HepG2 (cell line): ENCODE measurements around the gene SPATA13. TPM values are rescaled to one million over a fixed set of nuclear protein-coding genes. Genes with fewer than 3 reads are reported as not detected.

Source experiments
- ARNT2 ChIP-seq: sonication (generic); formaldehyde crosslinking; IDR thresholded peaks from 2 replicates; pipeline ENCODE4 v1.8.0; 2022; ENCODE audit warnings: mild to moderate bottlenecking, low read depth, missing genetic modification reagents, moderate library complexity
- FOXK2 ChIP-seq: fragments of 450-650 bp; IDR thresholded peaks from 2 replicates; pipeline ENCODE4 v1.6.1; 2016
- GLI4 ChIP-seq: sonication (generic); formaldehyde crosslinking; IDR thresholded peaks from 2 replicates; pipeline ENCODE4 v1.5.1; 2020; ENCODE audit warnings: missing genetic modification reagents, mild to moderate bottlenecking, moderate library complexity, borderline replicate concordance
- HMG20B ChIP-seq: conservative IDR thresholded peaks from 2 replicates; pipeline ENCODE4 v1.6.1; 2016; ENCODE audit warnings: missing genetic modification reagents, missing compliant biosample characterization
- HNRNPLL ChIP-seq: fragments of 200-400 bp; formaldehyde crosslinking; IDR thresholded peaks from 2 replicates; pipeline ENCODE4 v1.6.1; 2017; ENCODE audit warnings: mild to moderate bottlenecking, low read depth, low read length; ENCODE audit not compliant: poor library complexity, severe bottlenecking
- IRF2 ChIP-seq: IDR thresholded peaks from 2 replicates; pipeline ENCODE4 v1.6.1; 2018; ENCODE audit warnings: missing genetic modification reagents, missing compliant biosample characterization
- MEIS1 ChIP-seq: sonication (generic); formaldehyde crosslinking; IDR thresholded peaks from 2 replicates; pipeline ENCODE4 v1.9.0; 2021; ENCODE audit warnings: mild to moderate bottlenecking, missing genetic modification reagents, moderate library complexity, borderline replicate concordance
- PBX3 ChIP-seq: sonication (generic); formaldehyde crosslinking; IDR thresholded peaks from 2 replicates; pipeline ENCODE4 v1.8.1; 2023; ENCODE audit warnings: missing genetic modification reagents, inconsistent platforms, borderline replicate concordance
- PLRG1 ChIP-seq: fragments of 450-650 bp; conservative IDR thresholded peaks from 2 replicates; pipeline ENCODE4 v1.6.1; 2016
- SUZ12 ChIP-seq: fragments of 150-350 bp; IDR thresholded peaks from 2 replicates; pipeline ENCODE4 v1.6.1; 2014; ENCODE audit warnings: low read depth, low read length
- TRIM22 ChIP-seq: fragments of 450-650 bp; IDR thresholded peaks from 2 replicates; pipeline ENCODE4 v1.6.1; 2017
- U2AF2 ChIP-seq: fragments of 200-400 bp; formaldehyde crosslinking; IDR thresholded peaks from 2 replicates; pipeline ENCODE4 v1.6.1; 2017; ENCODE audit warnings: low read depth, mild to moderate bottlenecking, low read length
- ZNF12 ChIP-seq: sonication (generic); formaldehyde crosslinking; IDR thresholded peaks from 2 replicates; pipeline ENCODE4 v1.5.0; 2020; ENCODE audit warnings: missing genetic modification reagents
- ZNF263 ChIP-seq: sonication (generic); formaldehyde crosslinking; IDR thresholded peaks from 2 replicates; pipeline ENCODE4 v1.4.0; 2020; ENCODE audit warnings: missing genetic modification reagents
- ZNF674 ChIP-seq: sonication (generic); formaldehyde crosslinking; IDR thresholded peaks from 2 replicates; pipeline ENCODE4 v1.5.0; 2020; ENCODE audit warnings: low read depth, mild to moderate bottlenecking, missing genetic modification reagents
- polyA plus RNA-seq, 8 experiments: library from polyadenylated mRNA; depleted of rRNA in 3 of 8; stranded (reverse) in 7 of 8; unstranded in 1 of 8; fragments of >200 nt; fragmentation: Illumina TruSeq in 4 of 8; extraction: Trizol in 4 of 8; gene quantifications; 2 replicates each; pipeline versions ENCODE4 v1.2.1 to v1.2.3, GENCODE V29; 2011 to 2016; ENCODE audit warnings: low read depth in 4 of 8, missing spikeins in 1 of 8, mixed read lengths in 1 of 8; ENCODE audit not compliant: insufficient read depth in 1 of 8
- total RNA-seq, 5 experiments: library from RNA; depleted of rRNA; stranded (reverse); fragments of >200 nt; fragmentation: Illumina TruSeq; extraction: Trizol; gene quantifications; 2 replicates each; pipeline ENCODE4 v1.2.3, GENCODE V29; 2016; ENCODE audit warnings: low read depth in 1 of 5
- TF ChIP-seq, protein P1 (sequence below): sonication (generic); formaldehyde crosslinking; IDR thresholded peaks from 2 replicates; pipeline ENCODE4 v1.5.1; 2020; ENCODE audit warnings: missing genetic modification reagents, mild to moderate bottlenecking, borderline replicate concordance
- TF ChIP-seq, protein P2 (sequence below): sonication (generic); formaldehyde crosslinking; conservative IDR thresholded peaks from 2 replicates; pipeline ENCODE4 v1.5.0; 2020; ENCODE audit warnings: missing genetic modification reagents
- TF ChIP-seq, protein P3 (sequence below): sonication (generic); formaldehyde crosslinking; IDR thresholded peaks from 2 replicates; pipeline ENCODE4 v1.4.0; 2020; ENCODE audit warnings: missing genetic modification reagents
- TF ChIP-seq, protein P4 (sequence below): IDR thresholded peaks from 2 replicates; pipeline ENCODE4 v1.6.1; 2012; ENCODE audit warnings: inconsistent platforms
- TF ChIP-seq, protein P5 (sequence below): sonication (generic); formaldehyde crosslinking; IDR thresholded peaks from 2 replicates; pipeline ENCODE4 v1.8.1; 2023; ENCODE audit warnings: missing genetic modification reagents, mild to moderate bottlenecking, borderline replicate concordance

SPATA13 gene
- total and polyA plus RNA-seq, 2 of the 13 experiments (the other 11 are each of a cell fraction or from before 2014, with no cell fraction given): 11.3 to 14.2 TPM

DNA sequence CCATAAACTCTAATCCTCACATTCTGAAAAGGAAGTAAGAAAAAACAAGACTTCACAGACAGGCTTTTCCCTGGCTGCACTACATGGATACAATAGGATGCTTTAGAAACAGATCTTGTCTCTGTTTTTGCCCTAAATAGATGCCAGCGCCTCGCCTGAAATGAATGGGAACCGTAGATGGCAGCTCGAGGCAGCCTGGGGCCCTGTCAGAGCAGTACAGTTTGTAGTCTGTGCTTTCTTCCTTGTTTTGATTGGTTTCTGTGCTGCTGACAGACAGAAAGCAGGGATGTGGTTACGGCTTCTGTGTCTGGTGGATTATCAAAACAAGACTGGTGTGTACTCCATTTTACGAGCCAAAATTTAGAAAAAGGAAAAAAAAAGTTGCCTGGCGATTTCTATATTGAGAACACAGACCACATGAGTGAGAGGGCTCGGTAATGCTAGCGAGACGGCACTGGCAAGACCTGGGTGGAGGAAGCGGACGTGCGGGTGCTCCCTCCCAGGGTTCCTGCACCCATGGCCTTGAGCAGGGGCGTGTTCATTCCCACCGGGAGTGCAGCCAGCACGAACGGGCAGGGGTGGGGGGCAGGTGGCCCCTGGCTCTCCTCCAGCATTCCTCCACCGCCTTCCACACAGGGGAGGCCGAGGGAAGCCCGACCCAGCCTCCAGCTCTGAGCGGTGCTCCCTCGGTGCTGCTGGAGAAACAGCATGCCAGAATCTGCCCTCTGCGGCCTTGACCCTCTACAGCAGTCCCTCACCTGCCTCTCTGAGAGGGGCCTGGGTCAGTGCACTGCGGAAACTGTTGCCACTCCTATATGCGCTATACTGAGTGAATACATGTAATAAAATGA lies 111.3 kb downstream of the SPATA13 start (continued):
- peak; percentile 100 for TF ChIP-seq ZNF263 (CRISPR knock-in tag)
- peak; percentile 44; the same call in 1 of the 2 replicates for TF ChIP-seq IRF2
- TF ChIP-seq, protein P1, sequence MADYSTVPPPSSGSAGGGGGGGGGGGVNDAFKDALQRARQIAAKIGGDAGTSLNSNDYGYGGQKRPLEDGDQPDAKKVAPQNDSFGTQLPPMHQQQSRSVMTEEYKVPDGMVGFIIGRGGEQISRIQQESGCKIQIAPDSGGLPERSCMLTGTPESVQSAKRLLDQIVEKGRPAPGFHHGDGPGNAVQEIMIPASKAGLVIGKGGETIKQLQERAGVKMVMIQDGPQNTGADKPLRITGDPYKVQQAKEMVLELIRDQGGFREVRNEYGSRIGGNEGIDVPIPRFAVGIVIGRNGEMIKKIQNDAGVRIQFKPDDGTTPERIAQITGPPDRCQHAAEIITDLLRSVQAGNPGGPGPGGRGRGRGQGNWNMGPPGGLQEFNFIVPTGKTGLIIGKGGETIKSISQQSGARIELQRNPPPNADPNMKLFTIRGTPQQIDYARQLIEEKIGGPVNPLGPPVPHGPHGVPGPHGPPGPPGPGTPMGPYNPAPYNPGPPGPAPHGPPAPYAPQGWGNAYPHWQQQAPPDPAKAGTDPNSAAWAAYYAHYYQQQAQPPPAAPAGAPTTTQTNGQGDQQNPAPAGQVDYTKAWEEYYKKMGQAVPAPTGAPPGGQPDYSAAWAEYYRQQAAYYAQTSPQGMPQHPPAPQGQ (CRISPR knock-in tag): no peak
- no peak for TF ChIP-seq TRIM22
- TF ChIP-seq, protein P2, sequence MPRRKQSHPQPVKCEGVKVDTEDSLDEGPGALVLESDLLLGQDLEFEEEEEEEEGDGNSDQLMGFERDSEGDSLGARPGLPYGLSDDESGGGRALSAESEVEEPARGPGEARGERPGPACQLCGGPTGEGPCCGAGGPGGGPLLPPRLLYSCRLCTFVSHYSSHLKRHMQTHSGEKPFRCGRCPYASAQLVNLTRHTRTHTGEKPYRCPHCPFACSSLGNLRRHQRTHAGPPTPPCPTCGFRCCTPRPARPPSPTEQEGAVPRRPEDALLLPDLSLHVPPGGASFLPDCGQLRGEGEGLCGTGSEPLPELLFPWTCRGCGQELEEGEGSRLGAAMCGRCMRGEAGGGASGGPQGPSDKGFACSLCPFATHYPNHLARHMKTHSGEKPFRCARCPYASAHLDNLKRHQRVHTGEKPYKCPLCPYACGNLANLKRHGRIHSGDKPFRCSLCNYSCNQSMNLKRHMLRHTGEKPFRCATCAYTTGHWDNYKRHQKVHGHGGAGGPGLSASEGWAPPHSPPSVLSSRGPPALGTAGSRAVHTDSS (CRISPR knock-in tag): no peak
- TF ChIP-seq ZNF12 (CRISPR knock-in tag): no peak
- no peak for TF ChIP-seq ZNF674 (CRISPR knock-in tag)
- no peak for TF ChIP-seq GLI4 (CRISPR knock-in tag)
- TF ChIP-seq, protein P3, sequence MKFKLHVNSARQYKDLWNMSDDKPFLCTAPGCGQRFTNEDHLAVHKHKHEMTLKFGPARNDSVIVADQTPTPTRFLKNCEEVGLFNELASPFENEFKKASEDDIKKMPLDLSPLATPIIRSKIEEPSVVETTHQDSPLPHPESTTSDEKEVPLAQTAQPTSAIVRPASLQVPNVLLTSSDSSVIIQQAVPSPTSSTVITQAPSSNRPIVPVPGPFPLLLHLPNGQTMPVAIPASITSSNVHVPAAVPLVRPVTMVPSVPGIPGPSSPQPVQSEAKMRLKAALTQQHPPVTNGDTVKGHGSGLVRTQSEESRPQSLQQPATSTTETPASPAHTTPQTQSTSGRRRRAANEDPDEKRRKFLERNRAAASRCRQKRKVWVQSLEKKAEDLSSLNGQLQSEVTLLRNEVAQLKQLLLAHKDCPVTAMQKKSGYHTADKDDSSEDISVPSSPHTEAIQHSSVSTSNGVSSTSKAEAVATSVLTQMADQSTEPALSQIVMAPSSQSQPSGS (CRISPR knock-in tag): no peak
- TF ChIP-seq PLRG1: no peak
- TF ChIP-seq, protein P4, sequence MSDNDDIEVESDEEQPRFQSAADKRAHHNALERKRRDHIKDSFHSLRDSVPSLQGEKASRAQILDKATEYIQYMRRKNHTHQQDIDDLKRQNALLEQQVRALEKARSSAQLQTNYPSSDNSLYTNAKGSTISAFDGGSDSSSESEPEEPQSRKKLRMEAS: peak; percentile 28; the same call in 1 of the 2 replicates
- TF ChIP-seq SUZ12: no peak
- TF ChIP-seq PBX3 (CRISPR knock-in tag): no peak
- no peak for TF ChIP-seq U2AF2
- TF ChIP-seq MEIS1 (CRISPR knock-in tag): peak; percentile 54; the same call in 1 of the 2 replicates
- peak; percentile 51 for TF ChIP-seq HNRNPLL
- TF ChIP-seq FOXK2: no peak
- no peak for TF ChIP-seq HMG20B
- TF ChIP-seq, protein P5, sequence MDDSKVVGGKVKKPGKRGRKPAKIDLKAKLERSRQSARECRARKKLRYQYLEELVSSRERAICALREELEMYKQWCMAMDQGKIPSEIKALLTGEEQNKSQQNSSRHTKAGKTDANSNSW: no peak
- TF ChIP-seq ARNT2 (CRISPR knock-in tag): no peak
